Endothelial cell of umbilical vein (primary cell): ENCODE data around the gene WARS2. TPM values are rescaled to one million over a fixed set of nuclear protein-coding genes. Genes with fewer than 3 reads are reported as not detected.

ENCODE experiments used
- BruUV-seq: library from RNA; stranded (reverse); fragments of 400-500 nt; replicated peaks from 2 replicates; lab custom pipeline; 2021; lab: Mats Ljungman, UMichigan
- CTCF ChIA-PET: fragments of 300-600, 350-600 bp; sonication (Branson Sonifier 250); formaldehyde crosslinking; loops from one replicate; lab custom pipeline; 2021; ENCODE audit warnings: antibody characterized with exemption, inconsistent platforms; lab: Charles Lee
- POLR2A ChIA-PET: fragments of 300-600, 350-600 bp; sonication (Branson Sonifier 250); formaldehyde crosslinking; loops from one replicate; lab custom pipeline; 2021; ENCODE audit warnings: antibody characterized with exemption, inconsistent platforms; lab: Charles Lee
- DNase-seq: peaks from one replicate; pipeline ENCODE4 v3.0.0-alpha.2; 2011; ENCODE audit warnings: low read depth, low spot score
- FAIRE-seq: peaks from 2 replicates; lab custom pipeline; 2011; peaks lifted over from hg19 to GRCh38; lab: Jason Lieb, UNC
- H2AFZ ChIP-seq: 2 replicates; pipeline ENCODE4 v1.6.0; 2012; ENCODE audit warnings: low read depth, low read length, control low read depth, inconsistent platforms
- H3K27ac ChIP-seq: 2 replicates; pipeline ENCODE4 v1.5.1; 2011; ENCODE audit warnings: low read depth, mild to moderate bottlenecking, control low read depth, low read length, moderate library complexity; ENCODE audit not compliant: insufficient read depth
- H3K27me3 ChIP-seq, 2 experiments: 2 replicates each; pipeline versions ENCODE4 v1.6.0 to v1.6.1; 2011; ENCODE audit warnings: low read length in 2 of 2, mixed read lengths in 1 of 2; ENCODE audit not compliant: control insufficient read depth in 2 of 2, insufficient read depth in 2 of 2
- H3K36me3 ChIP-seq, 2 experiments: 2 replicates in 1 of 2; 3 replicates in 1 of 2; pipeline ENCODE4 v1.5.1; 2011; ENCODE audit warnings: low read length in 2 of 2, mild to moderate bottlenecking in 1 of 2, moderate library complexity in 1 of 2; ENCODE audit not compliant: control insufficient read depth in 2 of 2, insufficient read depth in 2 of 2; ENCODE audit errors: extremely low read depth in 1 of 2
- H3K4me1 ChIP-seq: 3 replicates; pipeline ENCODE4 v1.5.1; 2011; ENCODE audit warnings: mild to moderate bottlenecking, low read length; ENCODE audit not compliant: control insufficient read depth, insufficient read depth; ENCODE audit errors: extremely low read depth
- H3K4me2 ChIP-seq: 2 replicates; pipeline ENCODE4 v1.6.1; 2011; ENCODE audit warnings: low read length, control low read depth, mixed read lengths; ENCODE audit not compliant: insufficient read depth
- H3K4me3 ChIP-seq, 3 experiments: fragments of 200-600 bp in 1 of 3; sonication (generic), shearing (Covaris generic) in 1 of 3; replicated peaks in 1 of 3; 2 replicates each; pipeline ENCODE4 v1.5.1; 2011 to 2016; ENCODE audit warnings: control low read depth in 3 of 3, low read length in 3 of 3, mild to moderate bottlenecking in 2 of 3, inconsistent platforms in 1 of 3, low read depth in 1 of 3, moderate library complexity in 1 of 3; ENCODE audit not compliant: insufficient read depth in 1 of 3
- H3K79me2 ChIP-seq: 2 replicates; pipeline ENCODE4 v1.6.0; 2012; ENCODE audit warnings: low read length, inconsistent platforms; ENCODE audit not compliant: control insufficient read depth, insufficient read depth
- H3K9ac ChIP-seq: replicated peaks from 2 replicates; pipeline ENCODE3; 2011; ENCODE audit warnings: low read length, control low read depth; ENCODE audit not compliant: insufficient read depth; ENCODE audit errors: extremely low read depth
- H3K9me1 ChIP-seq: replicated peaks from 3 replicates; pipeline ENCODE4 v1.6.0; 2011; ENCODE audit warnings: mild to moderate bottlenecking, low read length; ENCODE audit not compliant: control insufficient read depth, insufficient read depth; ENCODE audit errors: extremely low read depth
- H3K9me3 ChIP-seq: replicated peaks from 2 replicates; pipeline ENCODE4 v1.5.1; 2012; ENCODE audit warnings: low read length, inconsistent platforms; ENCODE audit not compliant: control insufficient read depth, insufficient read depth
- H4K20me1 ChIP-seq: replicated peaks from 2 replicates; pipeline ENCODE3; 2011; ENCODE audit warnings: mild to moderate bottlenecking, low read length; ENCODE audit not compliant: control insufficient read depth, insufficient read depth; ENCODE audit errors: extremely low read depth
- EZH2 ChIP-seq: IDR thresholded peaks from 2 replicates; pipeline ENCODE4 v1.6.1; 2012; ENCODE audit warnings: borderline replicate concordance, low read depth, mild to moderate bottlenecking, moderate library complexity, low read length, inconsistent platforms; ENCODE audit not compliant: severe bottlenecking
- FOS ChIP-seq: IDR thresholded peaks from 2 replicates; pipeline ENCODE4 v1.6.1; 2011; ENCODE audit warnings: mild to moderate bottlenecking, low read length, moderate library complexity, borderline replicate concordance; ENCODE audit not compliant: insufficient read depth
- GATA2 ChIP-seq: IDR thresholded peaks from 2 replicates; pipeline ENCODE4 v1.7.0; 2011; ENCODE audit warnings: low read depth, mild to moderate bottlenecking, moderate library complexity, mixed read lengths, low read length; ENCODE audit not compliant: insufficient read length, insufficient read depth
- JUN ChIP-seq: IDR thresholded peaks from 2 replicates; pipeline ENCODE4 v1.6.1; 2011; ENCODE audit warnings: borderline replicate concordance, low read depth; ENCODE audit not compliant: insufficient read length, insufficient read depth
- MYC ChIP-seq: IDR thresholded peaks from one replicate; pipeline ENCODE4 v1.6.1; 2011; ENCODE audit warnings: mild to moderate bottlenecking, low read depth, low read length
- POLR2A ChIP-seq: IDR thresholded peaks from 2 replicates; pipeline ENCODE4 v1.6.1; 2012; ENCODE audit warnings: low read depth, mild to moderate bottlenecking, control low read depth, low read length
- POLR2AphosphoS5 ChIP-seq: IDR thresholded peaks from 2 replicates; pipeline ENCODE4 v1.6.1; 2012; ENCODE audit warnings: low read depth, mild to moderate bottlenecking, control low read depth, low read length, moderate library complexity; ENCODE audit not compliant: insufficient read depth
- dilution Hi-C: fragments of 300-500 bp; cut with MboI; formaldehyde crosslinking; loops from one replicate; pipeline ENCODE4 v1.15.0; 2019; ENCODE audit warnings: low sequenced_read_pairs; ENCODE audit not compliant: extremely low pct_ligation_motif_present
- intact Hi-C: fragments of 100-400 bp; cut with micrococcal nuclease; formaldehyde crosslinking; loops from one replicate; pipeline ENCODE4 v1.10.0; 2022
- polyA plus RNA-seq, 4 experiments: library from polyadenylated mRNA; depleted of rRNA in 3 of 4; stranded (reverse) in 3 of 4; unstranded in 1 of 4; fragments of >200 nt; gene quantifications; 2 replicates each; pipeline versions ENCODE4 v1.2.1 to v1.2.3, GENCODE V29; 2011 to 2012; ENCODE audit warnings: missing spikeins in 1 of 4
- total RNA-seq: library from RNA; stranded (reverse); gene quantifications from 2 replicates; pipeline ENCODE4 v1.2.3, GENCODE V29; 2021
- TF ChIP-seq, protein P1 (sequence below): IDR thresholded peaks from 2 replicates; pipeline ENCODE4 v1.6.1; 2011; ENCODE audit not compliant: insufficient read depth, insufficient read length
- TF ChIP-seq, protein P2 (sequence below), 2 donors: IDR thresholded peaks; 1 replicate in 1 of 2; 2 replicates in 1 of 2; pipeline ENCODE4 v1.5.1; 2011; ENCODE audit warnings: low read length in 2 of 2, mild to moderate bottlenecking in 2 of 2, moderate library complexity in 2 of 2, control low read depth in 1 of 2, inconsistent platforms in 1 of 2, low read depth in 1 of 2; ENCODE audit not compliant: insufficient read depth in 1 of 2; ENCODE audit errors: extremely low read depth in 1 of 2

Gene WARS2
- total and polyA plus RNA-seq, 2 donors (not counting 3 experiments of a cell fraction or from before 2014, with no cell fraction given): 5.9 to 11.8 TPM

DNA sequence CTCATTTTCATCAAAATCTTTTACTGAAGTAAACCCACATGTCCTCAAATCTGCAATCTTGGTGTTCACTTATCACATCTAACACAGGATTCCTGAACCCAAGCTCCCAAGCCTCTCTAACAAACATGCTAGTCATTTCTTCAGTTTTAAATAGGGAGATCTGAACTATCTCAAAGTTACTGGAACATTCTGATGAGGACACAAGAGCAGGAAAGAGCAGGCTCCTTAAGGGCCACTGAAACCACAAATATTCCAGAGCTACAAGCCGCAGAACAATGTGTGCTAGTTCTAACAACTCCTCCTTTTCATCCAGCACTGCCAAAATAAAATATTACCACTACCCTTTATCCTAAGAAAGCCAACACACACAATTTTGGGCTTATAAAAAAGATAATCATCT, 38.9 kb downstream of the WARS2 start:
- Histone ChIP-seq H2AFZ (no peak overlapping the region), H3K9me1 (no peaks in the 10 kb centered on the region), H3K27ac (no peak overlapping the region), H3K27me3 (no peaks in the 10 kb centered on the region), H3K4me3 (no peak overlapping the region), H3K9ac (no peak overlapping the region), H3K9me3 (no peaks in the 10 kb centered on the region), H3K36me3 (no peaks in the 10 kb centered on the region), H3K4me2 (no peak overlapping the region), H3K79me2 (no peaks in the 10 kb centered on the region), H4K20me1 (no peaks in the 10 kb centered on the region), H3K4me1 (no peaks in the 10 kb centered on the region)
- no TSS peak for BruUV-seq
- TF ChIP-seq EZH2: no peak
- TF ChIP-seq MYC: no peak
- no peak for TF ChIP-seq JUN
- no peak for TF ChIP-seq GATA2
- TF ChIP-seq, protein P1, sequence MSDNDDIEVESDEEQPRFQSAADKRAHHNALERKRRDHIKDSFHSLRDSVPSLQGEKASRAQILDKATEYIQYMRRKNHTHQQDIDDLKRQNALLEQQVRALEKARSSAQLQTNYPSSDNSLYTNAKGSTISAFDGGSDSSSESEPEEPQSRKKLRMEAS: no peak
- TF ChIP-seq, protein P2, sequence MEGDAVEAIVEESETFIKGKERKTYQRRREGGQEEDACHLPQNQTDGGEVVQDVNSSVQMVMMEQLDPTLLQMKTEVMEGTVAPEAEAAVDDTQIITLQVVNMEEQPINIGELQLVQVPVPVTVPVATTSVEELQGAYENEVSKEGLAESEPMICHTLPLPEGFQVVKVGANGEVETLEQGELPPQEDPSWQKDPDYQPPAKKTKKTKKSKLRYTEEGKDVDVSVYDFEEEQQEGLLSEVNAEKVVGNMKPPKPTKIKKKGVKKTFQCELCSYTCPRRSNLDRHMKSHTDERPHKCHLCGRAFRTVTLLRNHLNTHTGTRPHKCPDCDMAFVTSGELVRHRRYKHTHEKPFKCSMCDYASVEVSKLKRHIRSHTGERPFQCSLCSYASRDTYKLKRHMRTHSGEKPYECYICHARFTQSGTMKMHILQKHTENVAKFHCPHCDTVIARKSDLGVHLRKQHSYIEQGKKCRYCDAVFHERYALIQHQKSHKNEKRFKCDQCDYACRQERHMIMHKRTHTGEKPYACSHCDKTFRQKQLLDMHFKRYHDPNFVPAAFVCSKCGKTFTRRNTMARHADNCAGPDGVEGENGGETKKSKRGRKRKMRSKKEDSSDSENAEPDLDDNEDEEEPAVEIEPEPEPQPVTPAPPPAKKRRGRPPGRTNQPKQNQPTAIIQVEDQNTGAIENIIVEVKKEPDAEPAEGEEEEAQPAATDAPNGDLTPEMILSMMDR (IDR thresholded peaks at IDR 0.05; ENCODE audit: extremely low read depth in 1 of 2, insufficient read depth in 1 of 2, low read depth in 1 of 2, low read length in 2 of 2): no peak
- no peak for TF ChIP-seq FOS
- no peak for TF ChIP-seq POLR2AphosphoS5
- TF ChIP-seq POLR2A: no peak
- DNase-seq (no peak), FAIRE-seq (no peak)
- CTCF ChIA-PET: no interaction called here
- dilution Hi-C loops (no loop called here), intact Hi-C loops (no loop called here)
- POLR2A ChIA-PET: no interaction called here
